NCI-H2029 treated with DMSO at 0.1 percent for 48 hours (cell line): ENCODE measurements around the gene CDH4.

Source experiments
- DNase-seq: peaks from one replicate; lab custom pipeline; 2025; lab: John Stamatoyannopoulos, UW

CDH4 gene

DNA sequence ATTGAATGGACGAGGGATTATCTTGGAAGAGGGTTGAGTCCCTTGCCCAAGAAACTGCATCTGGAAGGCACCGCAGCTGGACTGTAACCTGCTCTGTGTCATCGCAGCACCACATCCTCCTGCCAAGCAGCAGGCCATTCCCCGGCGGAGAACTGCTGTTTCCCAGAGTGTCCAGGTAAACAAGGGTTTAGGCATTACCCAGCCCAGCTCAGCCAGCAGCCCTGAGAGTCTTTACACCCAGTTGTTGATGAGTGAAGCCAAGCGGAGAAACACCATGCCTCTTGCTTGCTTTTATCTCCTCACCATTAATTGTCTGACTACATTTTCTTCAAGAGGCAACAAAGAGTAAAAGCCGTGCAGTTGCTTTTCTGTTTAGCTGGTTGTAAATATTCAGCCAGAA is 104.1 kb downstream of the CDH4 start:
- DNase-seq, result no peak

DNA sequence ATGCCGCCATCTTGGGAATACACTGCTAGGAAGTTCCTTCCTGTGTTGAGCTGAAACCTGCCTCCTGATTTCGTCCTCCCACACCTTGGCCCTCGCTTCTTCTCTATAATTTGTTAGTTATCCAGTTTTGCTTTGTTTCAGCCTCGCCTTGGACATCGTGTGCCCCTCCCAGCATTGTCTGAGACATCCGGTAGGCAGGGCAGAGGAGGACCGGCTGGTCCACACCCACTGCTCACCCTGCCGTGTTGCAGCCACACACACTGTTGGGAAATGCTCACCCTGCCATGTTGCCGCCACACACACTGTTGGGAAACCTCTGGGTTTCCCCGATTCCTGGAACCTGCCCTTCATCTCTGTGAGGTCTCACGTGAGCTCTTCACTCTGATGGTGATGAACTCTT is 105.1 kb downstream of the CDH4 start:
- no peak for DNase-seq

DNA sequence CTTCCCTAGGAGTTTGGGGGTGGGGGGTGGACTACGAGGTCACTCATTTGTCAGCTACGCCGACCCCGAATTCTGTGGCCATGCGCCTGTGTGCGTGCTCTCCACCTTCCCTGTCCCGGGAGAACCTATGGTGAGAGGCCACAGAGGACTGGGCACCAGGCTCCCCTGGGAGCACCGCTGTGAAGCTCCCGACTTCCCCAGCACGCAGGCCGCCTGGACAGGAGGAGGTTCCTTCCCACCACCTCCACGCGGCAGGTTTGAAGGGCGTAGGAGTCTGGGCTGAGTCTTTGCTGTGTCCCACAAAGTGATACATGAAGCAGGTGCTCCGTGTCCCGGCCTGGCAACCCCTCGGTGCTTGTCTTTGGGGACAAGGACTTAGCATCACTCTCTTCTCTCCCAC is 107.2 kb downstream of the CDH4 start:
- no peak for DNase-seq

DNA sequence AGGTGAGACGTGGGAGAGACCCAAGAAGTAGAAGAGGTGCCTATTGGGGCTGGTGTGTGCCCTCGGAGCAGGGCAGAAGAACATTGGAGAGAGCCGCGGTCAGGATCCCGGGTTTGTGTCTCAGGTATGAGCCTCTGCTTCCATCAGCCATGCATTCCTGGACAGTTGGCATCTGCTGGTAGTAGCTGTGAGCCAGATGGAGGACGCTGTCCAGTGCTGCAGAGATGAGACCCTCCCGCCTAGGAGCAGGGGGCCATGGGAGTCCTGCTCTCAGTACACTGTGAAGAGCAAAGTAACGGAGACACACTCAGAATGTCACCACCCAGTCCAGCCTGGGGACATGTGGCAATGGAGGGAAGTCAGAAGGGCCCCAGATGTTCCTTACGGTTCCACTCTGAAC is 108.2 kb downstream of the CDH4 start:
- no peak for DNase-seq

DNA sequence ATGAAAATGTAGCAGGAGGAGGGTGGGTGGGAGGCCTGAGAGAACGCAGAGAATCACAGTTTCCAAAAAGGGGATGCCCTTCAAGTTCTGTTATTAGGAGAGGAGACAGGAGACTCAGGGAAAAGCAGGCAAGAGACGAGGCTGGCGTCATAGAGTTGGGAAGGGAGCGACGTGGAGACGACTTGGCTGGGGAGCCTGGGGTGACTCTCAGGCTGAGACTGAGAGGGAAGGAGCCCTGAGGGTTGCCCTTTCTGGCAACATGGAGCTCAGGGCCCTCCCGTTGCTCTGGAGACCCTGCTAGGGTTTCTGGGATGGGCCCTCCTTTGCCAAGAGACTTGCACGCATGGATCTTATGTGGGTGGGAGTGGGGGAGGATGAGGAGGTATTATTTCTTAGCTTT is 108.9 kb downstream of the CDH4 start:
- DNase-seq, result no peak

DNA sequence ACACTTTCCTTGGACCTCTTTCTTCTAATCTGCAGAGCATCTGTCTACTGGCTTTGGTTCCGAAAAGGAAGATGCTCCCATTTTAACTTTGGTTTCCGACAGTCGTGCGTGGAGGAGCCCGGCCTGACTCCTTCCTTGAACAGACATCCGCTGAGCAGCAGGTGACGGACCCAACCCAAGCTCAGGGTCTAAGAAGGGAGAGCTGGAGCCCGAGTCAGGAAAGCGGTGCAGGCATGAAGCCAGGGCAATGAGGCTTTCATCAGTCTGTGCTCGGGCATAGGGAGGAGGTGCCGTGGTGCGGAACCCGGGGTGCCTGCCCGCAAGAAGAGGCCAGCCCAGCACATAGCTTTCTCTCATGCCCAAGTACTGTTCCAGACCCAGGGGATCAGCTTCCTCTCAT is 109.4 kb downstream of the CDH4 start:
- DNase-seq, result no peak

DNA sequence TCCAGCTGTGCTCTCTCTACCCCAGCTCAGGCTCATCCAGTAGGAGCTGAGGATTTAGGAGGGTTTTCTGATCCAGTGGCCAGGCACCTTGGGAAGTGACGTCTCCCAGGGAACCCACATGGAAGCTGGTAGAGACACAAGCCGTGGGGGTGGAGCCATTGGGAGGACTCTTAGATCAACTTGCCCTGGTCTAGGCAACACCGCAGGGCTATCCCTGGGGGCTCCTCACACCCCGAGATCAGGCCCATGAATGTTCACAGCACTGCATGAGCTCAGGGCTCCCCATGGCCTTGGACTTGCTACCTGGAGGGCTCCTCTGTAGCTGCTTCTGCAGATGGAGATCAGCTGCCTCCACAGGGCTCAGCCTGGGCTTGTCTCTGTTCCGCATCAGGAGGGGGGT is 112.1 kb downstream of the CDH4 start:
- no peak for DNase-seq

DNA sequence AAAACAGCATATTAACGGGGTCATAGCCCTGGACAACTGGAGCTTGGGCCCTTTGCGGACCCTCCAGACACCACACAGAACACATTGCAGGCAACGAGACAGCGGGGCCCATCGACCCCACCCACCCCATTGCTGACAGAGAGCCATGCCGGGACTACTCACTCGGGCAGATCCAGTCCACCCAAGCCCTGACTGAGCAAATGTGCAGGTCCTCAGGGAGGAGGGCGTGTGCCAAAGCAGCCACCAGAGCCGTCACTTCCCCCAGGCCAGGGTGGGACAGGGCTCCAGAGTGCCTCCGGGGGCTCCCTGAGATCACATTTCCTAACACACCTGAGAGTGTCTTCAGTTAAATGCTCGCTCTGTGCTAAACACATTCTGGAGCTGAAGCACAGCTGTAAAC is 114.9 kb downstream of the CDH4 start:
- DNase-seq, result no peak

DNA sequence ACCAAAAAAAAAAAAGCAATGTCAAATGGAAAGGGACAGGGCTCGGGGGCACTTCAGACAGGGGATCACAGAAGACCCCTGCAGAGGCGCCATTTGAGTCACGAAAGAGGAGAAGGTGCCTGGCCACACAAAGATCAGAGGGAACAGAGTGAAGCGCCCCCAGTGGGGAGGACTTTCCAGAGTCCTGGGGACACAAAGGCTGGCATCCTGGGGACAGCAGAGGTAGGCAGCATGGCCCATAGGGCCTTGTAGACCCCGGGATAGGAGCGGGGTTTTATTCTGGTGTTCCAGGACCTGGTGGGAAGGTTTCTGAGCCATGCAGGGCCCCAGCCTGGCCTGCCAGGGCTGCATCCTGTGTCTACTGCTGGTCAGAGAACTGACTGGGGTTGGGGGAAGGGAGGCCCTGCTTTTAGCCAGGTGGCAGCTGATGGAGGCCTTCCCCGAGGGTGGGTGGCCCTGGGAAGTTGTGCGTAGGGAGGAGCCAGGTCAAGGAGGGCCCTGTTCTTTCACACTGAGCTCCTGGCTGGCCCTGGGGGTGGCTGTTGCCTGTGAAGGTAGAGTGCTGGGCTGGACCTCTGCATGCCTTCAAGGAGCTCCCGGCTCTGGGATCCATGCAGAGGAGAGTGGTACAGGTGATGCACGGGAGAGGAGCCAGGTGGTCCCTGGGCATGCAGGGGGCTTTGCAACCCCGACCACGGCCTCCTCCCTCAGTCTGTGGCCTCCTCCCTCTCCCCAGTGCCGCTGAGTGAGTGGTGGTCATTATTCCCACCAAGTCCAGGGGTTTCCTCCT is 117.9 kb downstream of the CDH4 start:
- no peak for DNase-seq

DNA sequence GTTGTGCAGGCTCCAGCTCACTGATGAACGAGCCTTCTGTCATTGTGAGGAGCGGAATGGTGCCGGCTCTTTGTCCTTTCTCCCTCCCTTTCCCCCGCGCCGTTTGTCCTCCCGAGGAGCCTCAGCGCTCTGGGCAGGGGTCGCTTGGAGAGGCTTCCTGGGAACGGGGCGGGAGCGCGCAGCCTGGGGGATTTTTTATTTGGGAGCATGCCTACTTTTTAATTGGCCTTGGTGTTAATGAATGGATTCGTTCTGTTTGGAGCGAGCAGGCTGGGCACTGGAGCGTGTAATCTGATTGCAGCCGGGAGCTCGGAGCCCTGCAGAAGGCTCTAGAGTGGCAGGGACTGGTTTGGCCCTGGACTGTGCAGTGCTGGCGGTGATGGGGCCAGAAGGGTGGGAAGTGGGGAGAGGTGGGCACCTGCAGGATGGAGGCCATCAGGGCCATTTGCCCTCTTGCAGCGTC is 118.8 kb downstream of the CDH4 start:
- no peak for DNase-seq

DNA sequence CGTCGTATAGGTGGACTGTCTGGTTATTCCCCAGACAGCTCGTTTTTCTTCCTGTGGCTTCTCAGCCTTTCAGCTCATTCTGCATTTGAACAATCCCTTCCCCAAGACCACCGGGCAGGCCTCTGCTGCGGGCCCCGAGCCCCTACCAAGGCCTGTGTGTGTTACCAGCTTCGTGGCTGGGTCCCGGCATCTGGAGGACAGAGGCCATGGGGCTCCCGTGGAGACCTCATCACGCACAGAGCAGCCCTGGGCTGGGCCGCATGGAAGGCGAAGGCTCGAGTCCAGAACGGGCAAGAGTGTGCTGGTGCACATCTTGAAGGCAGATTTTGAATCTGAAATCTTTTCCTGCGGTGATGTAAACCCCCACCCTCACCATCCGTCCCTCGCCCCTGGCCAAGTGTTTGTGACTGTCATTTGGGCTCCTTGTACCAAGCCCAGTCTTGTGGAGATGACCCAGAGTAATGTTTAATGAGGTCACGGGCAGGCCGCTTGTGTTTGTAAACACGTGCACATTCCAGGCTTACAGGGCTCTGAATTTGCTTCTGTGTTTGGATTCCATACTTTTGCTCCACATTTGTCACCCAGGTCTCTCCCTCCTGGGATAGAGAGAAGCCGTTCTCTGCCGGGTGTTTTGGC is 119.6 kb downstream of the CDH4 start:
- no peak for DNase-seq

DNA sequence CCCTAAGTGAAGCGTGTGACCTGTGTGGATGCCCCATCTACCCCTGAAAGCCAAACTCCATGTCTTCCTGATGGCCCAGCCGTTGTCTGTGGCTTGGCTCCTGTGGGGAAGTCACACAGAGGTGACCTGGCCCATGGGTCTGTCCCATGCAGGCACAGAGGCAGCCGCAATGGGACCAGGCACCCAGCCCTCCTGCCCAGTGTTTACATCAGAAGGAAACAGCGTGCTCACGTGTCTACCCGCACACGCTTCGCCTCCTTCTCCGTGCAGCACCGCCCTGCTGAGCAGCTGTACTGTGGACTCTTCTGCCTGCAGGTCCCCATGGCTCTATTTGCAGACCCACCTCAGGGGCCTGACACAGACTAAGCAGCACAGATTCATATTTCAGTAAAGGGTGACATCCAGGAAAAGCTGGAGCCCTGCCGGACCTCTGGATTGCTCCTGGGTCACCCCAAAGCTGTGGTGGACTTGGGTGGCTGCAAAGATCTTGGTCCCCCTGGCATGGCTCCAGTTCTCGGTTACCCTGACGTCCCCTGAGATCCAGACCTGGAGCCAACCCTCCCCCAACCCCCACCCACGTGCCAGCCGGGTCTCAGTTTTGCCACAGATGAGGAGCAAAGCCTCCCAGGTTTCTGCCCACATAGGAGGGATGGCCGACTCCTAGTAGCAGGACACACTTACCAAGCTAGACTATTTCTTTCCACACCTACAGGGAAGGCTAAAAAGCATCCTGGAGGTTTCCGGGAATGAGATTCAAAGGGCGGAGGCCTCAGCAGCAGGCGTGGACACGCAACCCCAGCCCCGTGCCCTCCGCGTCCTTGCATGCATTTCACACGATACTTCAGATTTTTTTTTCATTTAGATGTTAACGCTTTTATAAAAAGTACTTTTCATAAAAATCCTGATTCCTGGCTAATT is 120.3 kb downstream of the CDH4 start:
- DNase-seq, result no peak

DNA sequence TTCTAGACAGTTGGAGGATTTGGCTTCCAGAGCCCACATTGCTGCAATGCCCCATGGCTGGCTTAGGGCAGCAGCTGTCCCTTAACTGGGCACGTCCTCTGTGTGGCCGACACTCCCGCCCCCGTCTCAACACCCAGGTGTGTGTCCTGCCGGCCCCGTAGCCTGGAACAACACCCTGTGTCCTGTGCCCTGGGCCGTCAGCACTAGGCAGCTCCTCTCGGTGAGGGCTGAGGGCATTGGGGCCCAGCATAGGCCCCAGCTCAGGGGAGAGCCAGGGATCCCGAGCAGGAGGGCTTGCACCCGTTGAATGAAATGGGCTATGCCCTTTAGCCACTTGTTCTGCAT is 121.0 kb downstream of the CDH4 start:
- DNase-seq, result no peak

DNA sequence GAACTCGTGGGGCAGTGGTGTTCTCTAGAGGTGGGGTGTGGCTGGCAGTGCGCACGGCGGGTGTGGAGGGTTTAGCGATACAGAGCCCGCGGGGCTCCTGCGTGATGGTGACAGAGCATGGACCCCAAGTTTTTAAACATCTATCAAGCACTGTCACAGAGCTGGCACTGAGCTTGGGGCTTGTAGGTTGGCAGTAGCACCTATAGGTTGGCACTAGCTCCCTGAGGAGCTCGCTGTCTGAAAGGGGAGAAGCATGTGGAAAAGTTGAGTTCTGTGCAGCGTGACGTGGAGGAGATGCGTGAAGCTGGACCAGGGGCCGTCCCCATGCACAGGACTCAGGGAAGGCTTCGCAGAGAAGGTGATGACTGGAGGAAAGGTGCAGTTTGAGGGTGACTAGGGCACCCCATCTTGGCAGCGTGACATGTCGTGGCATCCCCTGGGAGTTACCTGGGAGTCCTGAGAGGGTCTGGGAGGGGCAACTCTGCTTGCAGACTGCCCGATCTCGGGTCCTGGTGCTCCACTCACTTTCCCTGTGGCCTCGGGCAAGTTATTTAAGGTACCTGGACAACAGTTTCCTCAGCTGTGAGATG is 122.0 kb downstream of the CDH4 start:
- DNase-seq, result no peak

DNA sequence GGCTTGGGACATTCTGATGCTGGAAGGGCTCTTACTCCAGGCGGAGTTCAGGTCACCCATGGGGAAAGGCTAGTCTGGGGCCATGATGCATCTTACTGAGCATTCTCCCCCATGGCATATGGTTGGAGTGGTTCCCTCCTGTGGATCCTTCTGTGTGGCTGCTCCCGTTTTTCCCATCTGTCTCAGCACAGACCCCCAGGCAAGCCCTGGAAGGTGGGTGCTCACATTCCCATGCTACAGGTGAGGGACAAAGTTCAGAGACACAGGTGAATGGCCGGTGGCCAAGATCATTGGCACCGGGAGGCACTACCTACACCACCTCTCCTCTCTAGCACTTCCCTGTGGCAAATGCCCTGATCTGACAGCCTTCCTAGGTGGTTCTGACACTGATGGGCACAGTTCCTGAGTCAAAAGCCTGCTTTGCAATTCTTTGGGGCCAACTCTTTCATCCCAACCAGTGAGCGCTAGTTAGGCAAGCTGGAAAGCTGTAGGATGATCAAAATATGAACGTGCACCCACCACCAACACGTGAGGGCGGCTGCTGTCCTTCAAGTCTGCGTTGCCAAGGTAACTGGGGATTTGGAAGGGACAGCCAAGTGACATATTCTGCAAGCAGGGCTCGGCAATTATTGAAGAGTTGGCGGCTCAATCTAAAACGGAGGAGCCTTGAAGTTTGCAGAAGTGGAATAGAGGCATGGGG is 124.6 kb downstream of the CDH4 start:
- DNase-seq, result no peak

DNA sequence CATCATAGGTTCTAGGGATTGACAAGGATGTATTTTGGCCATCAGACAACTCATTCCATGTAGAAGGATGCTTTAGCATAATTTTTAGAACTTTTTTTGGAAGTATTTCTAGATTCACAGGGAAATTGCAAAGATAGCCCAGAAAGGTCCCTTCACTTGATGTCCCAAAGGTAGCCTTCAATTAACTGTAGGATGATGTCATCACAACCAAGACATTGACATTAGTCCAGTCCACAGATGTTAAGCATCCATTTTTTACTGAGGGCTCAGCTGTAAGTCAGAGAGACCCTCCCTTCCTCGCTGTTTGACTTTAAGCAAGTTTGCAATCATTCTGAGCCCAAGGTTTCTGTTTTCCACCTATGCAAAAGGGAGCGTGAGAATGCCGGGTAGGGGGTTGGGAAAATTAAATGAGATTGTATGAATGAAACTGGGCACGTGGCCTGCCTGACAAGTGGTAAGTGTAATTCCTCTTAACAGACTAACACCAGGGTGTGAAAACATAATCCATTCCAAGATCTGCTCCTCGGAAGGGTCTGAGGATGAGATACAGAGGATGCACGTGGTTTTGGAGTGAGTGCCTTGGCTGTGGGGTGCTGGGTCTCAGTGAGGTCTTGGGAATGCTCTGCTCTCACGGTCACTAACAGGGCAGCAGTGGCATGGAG is 126.8 kb downstream of the CDH4 start:
- no peak for DNase-seq

DNA sequence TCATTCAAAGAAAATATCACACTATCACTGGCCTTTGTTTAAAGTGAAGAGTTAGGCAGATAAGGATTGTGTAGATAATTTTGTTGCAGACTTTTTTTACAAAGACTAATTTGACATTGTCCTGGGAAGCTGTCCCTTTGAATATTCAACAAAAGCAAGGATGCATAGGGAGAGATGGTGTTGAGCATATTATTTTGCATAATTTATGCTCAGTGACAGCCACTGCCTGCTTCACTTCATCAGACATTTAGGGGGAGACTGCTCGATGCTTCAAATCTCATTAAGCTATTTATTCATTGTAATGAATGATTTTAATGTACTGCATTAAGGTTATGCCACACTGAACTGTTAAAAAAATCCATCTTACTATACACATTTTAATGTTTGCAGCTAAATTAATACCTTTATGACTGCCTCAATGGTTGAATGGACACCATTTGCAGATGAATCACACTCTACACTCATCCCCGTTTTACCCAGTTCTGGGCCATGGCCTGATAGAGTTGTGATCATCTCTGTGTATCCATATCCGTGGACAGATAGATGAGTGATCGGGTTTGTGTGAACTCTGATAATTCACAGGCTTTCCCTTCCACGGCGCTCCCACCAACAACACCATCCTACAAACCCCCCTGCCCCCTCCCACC is 128.0 kb downstream of the CDH4 start:
- no peak for DNase-seq

DNA sequence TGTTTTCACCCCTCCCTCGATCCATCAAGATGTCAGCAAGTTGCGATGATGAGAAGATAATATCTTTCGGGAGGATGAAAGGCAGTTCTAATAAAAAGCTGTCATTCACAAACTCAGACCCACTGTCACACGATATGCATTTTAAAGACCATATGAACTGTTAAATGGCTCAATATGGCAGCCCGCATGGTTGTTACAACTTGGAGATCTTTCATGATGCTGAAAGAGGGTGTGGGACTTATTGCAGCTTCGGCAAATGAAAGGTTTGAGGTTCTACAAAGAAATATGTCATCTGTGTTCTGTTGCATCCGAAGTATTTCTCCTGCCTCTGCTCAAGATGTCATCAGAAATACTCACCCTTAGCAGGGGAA is 128.5 kb downstream of the CDH4 start:
- DNase-seq, result no peak

DNA sequence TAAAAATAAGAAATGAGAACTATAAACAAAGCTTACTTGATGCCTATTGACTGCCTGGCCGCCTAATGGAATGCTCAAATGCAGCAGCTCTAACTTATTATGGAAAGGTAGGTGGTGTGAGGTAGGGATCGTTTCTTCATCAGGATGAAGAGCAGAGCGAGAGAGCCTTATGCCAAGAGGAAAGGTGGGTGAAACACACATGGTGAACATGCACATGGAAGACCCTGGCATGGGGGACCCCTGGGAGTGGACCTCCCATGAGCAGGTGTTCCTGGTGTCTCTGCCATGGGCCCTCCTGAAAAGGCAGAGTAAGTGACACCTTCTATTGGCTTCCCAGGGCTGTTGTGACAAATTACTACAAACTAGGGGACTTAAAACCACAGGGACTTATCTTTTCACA is 130.1 kb downstream of the CDH4 start:
- no peak for DNase-seq

DNA sequence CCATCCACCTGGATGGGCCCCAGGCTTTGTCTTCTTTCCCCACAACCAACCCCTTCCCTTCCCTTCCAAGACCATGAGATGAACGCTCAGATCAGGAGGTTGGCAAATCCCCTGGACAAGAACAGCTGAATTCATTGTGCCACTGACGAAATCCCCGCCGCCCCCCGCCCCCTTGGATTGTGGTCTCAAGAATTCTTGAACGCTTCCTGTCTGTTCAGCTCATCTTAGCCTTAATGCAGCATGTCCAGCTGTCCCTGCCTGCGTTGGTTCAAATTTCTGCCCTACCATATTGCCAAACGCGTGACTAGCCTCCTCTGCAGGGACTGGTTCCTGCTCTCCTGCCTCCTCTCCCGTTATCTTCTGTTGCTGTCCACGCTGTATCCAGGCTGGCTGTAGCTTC is 133.2 kb downstream of the CDH4 start:
- DNase-seq, result no peak

DNA sequence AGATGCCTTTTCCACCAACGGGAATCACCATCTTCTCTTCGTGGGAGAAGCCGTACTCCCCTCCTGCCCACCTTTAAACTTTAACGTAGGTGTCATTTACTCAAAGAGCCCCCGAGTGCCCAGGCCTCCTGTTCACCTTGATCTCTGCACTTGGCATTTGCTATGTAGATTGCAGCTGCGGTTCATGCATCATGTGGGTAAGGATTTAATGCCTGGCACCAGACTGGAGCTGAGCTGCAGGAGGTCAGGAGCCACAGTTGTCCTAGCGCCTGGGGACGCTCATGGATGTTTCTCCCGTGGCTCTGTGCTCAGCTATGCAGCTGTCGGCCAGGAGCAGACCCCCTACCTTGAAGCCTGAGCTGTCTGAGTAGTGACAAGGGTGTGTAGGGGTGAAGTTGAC is 133.7 kb downstream of the CDH4 start:
- DNase-seq, result no peak
